K562 (cell line): ENCODE measurements around the gene ZNF189. TPM values are rescaled to one million over a fixed set of nuclear protein-coding genes. Genes with fewer than 3 reads are reported as not detected.

Source experiments
- ATAC-seq: fragments of 200-7000 bp; cut with Tn5 transposase; 3 replicates; pipeline ENCODE4 v1.9.1; 2020; ENCODE audit warnings: moderate library complexity
- BruUV-seq: library from RNA; stranded (reverse); fragments of 400-500 nt; replicated peaks from 2 replicates; lab custom pipeline; 2021; lab: Mats Ljungman, UMichigan
- CTCF ChIA-PET: fragments of 300-600 bp; formaldehyde crosslinking; extraction: SDS; loops from one replicate; lab custom pipeline; 2021; ENCODE audit warnings: low intra/inter-chr PET ratio; lab: Yijun Ruan, JAX
- POLR2A ChIA-PET: fragments of 300-600, 350-650 bp; sonication (Branson Sonifier 250); formaldehyde crosslinking; extraction: SDS; loops from one replicate; lab custom pipeline; 2021; ENCODE audit warnings: antibody characterized with exemption, inconsistent platforms; lab: Yijun Ruan, JAX
- DNase-seq, 4 experiments: peaks; one replicate each; pipeline versions ENCODE4 v3.0.0 to v3.0.0-alpha.2; 2011 to 2018; ENCODE audit warnings: low spot score in 3 of 4, mixed read lengths in 3 of 4; ENCODE audit errors: extremely low read depth in 1 of 4
- FAIRE-seq: peaks from 2 replicates; lab custom pipeline; 2011; peaks lifted over from hg19 to GRCh38; lab: Jason Lieb, UNC
- H2AFZ ChIP-seq: 2 replicates; pipeline ENCODE4 v1.6.0; 2011; ENCODE audit warnings: low read depth, low read length, control low read depth, inconsistent platforms
- H3K27ac ChIP-seq: fragments of 200-600 bp; 3 replicates; pipeline ENCODE4 v1.8.0; 2011; ENCODE audit warnings: low read depth, mild to moderate bottlenecking, control low read depth, inconsistent platforms, low read length, moderate library complexity, mixed read lengths; ENCODE audit errors: extremely low read depth
- H3K27me3 ChIP-seq, 2 experiments: fragments of 300-600 bp in 1 of 2; 2 replicates in 1 of 2; 3 replicates in 1 of 2; pipeline versions ENCODE4 v1.6.0 to v1.8.0; 2011; ENCODE audit warnings: inconsistent platforms in 2 of 2, low read length in 2 of 2, mild to moderate bottlenecking in 1 of 2, mixed read lengths in 1 of 2, moderate library complexity in 1 of 2; ENCODE audit not compliant: control insufficient read depth in 2 of 2, insufficient read depth in 2 of 2
- H3K36me3 ChIP-seq: fragments of 300-600 bp; 3 replicates; pipeline ENCODE4 v1.8.0; 2011; ENCODE audit warnings: mild to moderate bottlenecking, low read length, inconsistent platforms; ENCODE audit not compliant: control insufficient read depth, insufficient read depth
- H3K4me1 ChIP-seq, 2 experiments: fragments of 200-600 bp in 1 of 2; replicated peaks in 1 of 2; 2 replicates in 1 of 2; 3 replicates in 1 of 2; pipeline versions ENCODE4 v1.5.1 to v1.8.0; 2011; ENCODE audit warnings: inconsistent platforms in 2 of 2, low read length in 2 of 2, mild to moderate bottlenecking in 1 of 2, mixed read lengths in 1 of 2, moderate library complexity in 1 of 2; ENCODE audit not compliant: control insufficient read depth in 2 of 2, insufficient read depth in 2 of 2
- H3K4me2 ChIP-seq: 2 replicates; pipeline ENCODE4 v1.6.1; 2011; ENCODE audit warnings: low read length, control low read depth, inconsistent platforms, mixed read lengths; ENCODE audit not compliant: insufficient read depth
- H3K4me3 ChIP-seq: fragments of 200-600 bp; sonication (generic), shearing (Covaris generic); 2 replicates; pipeline ENCODE4 v1.5.1; 2016; ENCODE audit warnings: control low read depth, inconsistent platforms
- H3K79me2 ChIP-seq: fragments of 200-600 bp; 3 replicates; pipeline ENCODE4 v1.8.0; 2011; ENCODE audit warnings: low read length, inconsistent platforms; ENCODE audit not compliant: control insufficient read depth, insufficient read depth
- H3K9ac ChIP-seq, 2 experiments: 2 replicates each; pipeline versions ENCODE4 v1.6.0 to v1.6.1; 2011; ENCODE audit warnings: low read depth in 2 of 2, low read length in 2 of 2, control low read depth in 1 of 2, inconsistent platforms in 1 of 2, mild to moderate bottlenecking in 1 of 2, mixed read lengths in 1 of 2; ENCODE audit not compliant: insufficient read depth in 1 of 2
- H3K9me1 ChIP-seq: one replicate; pipeline ENCODE4 v1.6.0; 2011; ENCODE audit warnings: inconsistent platforms, mild to moderate bottlenecking, low read length, moderate library complexity; ENCODE audit not compliant: control insufficient read depth, insufficient read depth
- H3K9me3 ChIP-seq: replicated peaks from 2 replicates; pipeline ENCODE4 v1.5.1; 2011; ENCODE audit warnings: low read depth, low read length, inconsistent platforms; ENCODE audit not compliant: control insufficient read depth, insufficient read depth
- H4K20me1 ChIP-seq: replicated peaks from 2 replicates; pipeline ENCODE4 v1.6.1; 2011; ENCODE audit warnings: low read length, inconsistent platforms, mixed read lengths; ENCODE audit not compliant: control insufficient read depth, insufficient read depth
- ARNT ChIP-seq, 2 experiments: fragments of 450-650 bp; IDR thresholded peaks; 2 replicates each; pipeline ENCODE4 v1.6.1; 2016; ENCODE audit warnings: mild to moderate bottlenecking in 1 of 2
- CBX5 ChIP-seq: IDR thresholded peaks from 2 replicates; pipeline ENCODE4 v1.6.1; 2014; ENCODE audit warnings: low read depth, borderline replicate concordance
- CREB5 ChIP-seq: fragments of 250-450 bp; sonication (Bioruptor Pico); IDR thresholded peaks from 2 replicates; pipeline ENCODE4 v1.5.0; 2020; ENCODE audit warnings: mild to moderate bottlenecking
- DNMT1 ChIP-seq: fragments of 450-650 bp; IDR thresholded peaks from 2 replicates; pipeline ENCODE4 v1.6.1; 2016; ENCODE audit warnings: antibody characterized with exemption, mild to moderate bottlenecking
- HOMEZ ChIP-seq: fragments of 250-450 bp; sonication (Bioruptor Pico); IDR thresholded peaks from 2 replicates; pipeline ENCODE4 v1.4.0; 2020; ENCODE audit warnings: mild to moderate bottlenecking, moderate library complexity
- HOXB6 ChIP-seq: fragments of 250-450 bp; sonication (Bioruptor Pico); IDR thresholded peaks from 2 replicates; pipeline ENCODE4 v1.5.1; 2022; ENCODE audit warnings: mild to moderate bottlenecking, borderline replicate concordance
- KLF16 ChIP-seq: IDR thresholded peaks from 2 replicates; pipeline ENCODE4 v1.6.1; 2016; ENCODE audit warnings: antibody characterized with exemption
- NCOA4 ChIP-seq: fragments of 450-650 bp; IDR thresholded peaks from 2 replicates; pipeline ENCODE4 v1.6.1; 2018; ENCODE audit warnings: mild to moderate bottlenecking; ENCODE audit not compliant: partially characterized antibody
- NR2C2 ChIP-seq, 2 experiments: fragments of 200-800 bp in 1 of 2; sonication (Bioruptor generic) in 1 of 2; sonication (generic) in 1 of 2; formaldehyde crosslinking in 1 of 2; IDR thresholded peaks; 2 replicates each; pipeline versions ENCODE4 v1.6.1 to v1.8.0; 2016 to 2022; ENCODE audit warnings: mild to moderate bottlenecking in 1 of 2, missing compliant biosample characterization in 1 of 2, missing genetic modification characterization in 1 of 2, missing genetic modification reagents in 1 of 2
- POLR2AphosphoS2 ChIP-seq: IDR thresholded peaks from 2 replicates; pipeline ENCODE4 v1.6.1; 2012; ENCODE audit warnings: low read length, improper control_type of control experiment
- STAG1 ChIP-seq: sonication (generic); formaldehyde crosslinking; IDR thresholded peaks from 2 replicates; pipeline ENCODE4 v1.5.0; 2020; ENCODE audit warnings: missing genetic modification reagents, borderline replicate concordance
- TGIF2 ChIP-seq: sonication (generic); formaldehyde crosslinking; IDR thresholded peaks from 2 replicates; pipeline ENCODE4 v1.8.1; 2022; ENCODE audit warnings: mild to moderate bottlenecking, missing genetic modification reagents, moderate library complexity
- ZNF174 ChIP-seq: fragments of 250-450 bp; sonication (Bioruptor Pico); IDR thresholded peaks from 2 replicates; pipeline ENCODE4 v1.4.0; 2020; ENCODE audit warnings: mild to moderate bottlenecking
- ZNF717 ChIP-seq: fragments of 250-450 bp; sonication (Bioruptor Pico); IDR thresholded peaks from 2 replicates; pipeline ENCODE4 v1.5.0; 2021
- in situ Hi-C: fragments of 300-500 bp; cut with MboI; formaldehyde crosslinking; loops from 4 replicates; pipeline ENCODE4 v1.15.0; 2018; ENCODE audit warnings: inconsistent platforms, mixed read lengths
- intact Hi-C: fragments of 100-400 bp; cut with micrococcal nuclease; formaldehyde crosslinking; loops from 2 replicates; pipeline ENCODE4 v1.14.2; 2022
- polyA plus RNA-seq, 8 experiments: library from polyadenylated mRNA; depleted of rRNA in 4 of 8; stranded (reverse) in 5 of 8; unstranded in 3 of 8; fragments of >200 nt; fragmentation: Nextera tagmentation in 2 of 8; fragmentation: Illumina TruSeq in 1 of 8; extraction: Ambion mirVana in 2 of 8; extraction: Trizol in 1 of 8; gene quantifications; 2 replicates each; pipeline versions ENCODE4 v1.2.1 to v1.2.3, GENCODE V29; 2011 to 2014; ENCODE audit warnings: inconsistent platforms in 1 of 8, missing spikeins in 1 of 8
- total RNA-seq, 7 experiments: library from RNA; depleted of rRNA in 6 of 7; stranded (reverse); fragments of >200 nt in 6 of 7; fragmentation: Illumina TruSeq in 2 of 7; extraction: Trizol in 2 of 7; gene quantifications; 2 replicates each; pipeline versions ENCODE4 v1.2.1 to v1.2.3, GENCODE V29; 2011 to 2021; ENCODE audit warnings: low replicate concordance in 1 of 7
- TF ChIP-seq, protein P1 (sequence below): sonication (generic); formaldehyde crosslinking; IDR thresholded peaks from 2 replicates; pipeline ENCODE4 v1.8.0; 2022; ENCODE audit warnings: missing genetic modification reagents, mild to moderate bottlenecking, moderate library complexity, borderline replicate concordance

The ZNF189 gene
- total and polyA plus RNA-seq, 9 of the 15 experiments (the other 6 are each of a cell fraction or from before 2014, with no cell fraction given) = 2.4 to 15.3 (median 6.4) TPM

GRCh38 chr9:101376111-101376848, 22.4 kb upstream of the ZNF189 start (continued):
- TF ChIP-seq, protein P1, sequence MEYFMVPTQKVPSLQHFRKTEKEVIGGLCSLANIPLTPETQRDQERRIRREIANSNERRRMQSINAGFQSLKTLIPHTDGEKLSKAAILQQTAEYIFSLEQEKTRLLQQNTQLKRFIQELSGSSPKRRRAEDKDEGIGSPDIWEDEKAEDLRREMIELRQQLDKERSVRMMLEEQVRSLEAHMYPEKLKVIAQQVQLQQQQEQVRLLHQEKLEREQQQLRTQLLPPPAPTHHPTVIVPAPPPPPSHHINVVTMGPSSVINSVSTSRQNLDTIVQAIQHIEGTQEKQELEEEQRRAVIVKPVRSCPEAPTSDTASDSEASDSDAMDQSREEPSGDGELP = no peak
- TF ChIP-seq TGIF2 (CRISPR knock-in tag) (no peak), POLR2AphosphoS2 (no peak), ZNF717 (CRISPR knock-in tag) (no peak), DNMT1 (no peak), ARNT (IDR thresholded peaks at IDR 0.05) (no peak), CREB5 (CRISPR knock-in tag) (no peak), NCOA4 (no peak)
- TF ChIP-seq, all 486 proteins: peak for 0

- intact Hi-C loops = no loop called here
- FAIRE-seq (peak; percentile 26), ATAC-seq (no peak), DNase-seq (no peak)
- Histone ChIP-seq H2AFZ (no peak overlapping the region), H3K9me1 (no peaks in the 10 kb centered on the region), H4K20me1 (no peaks in the 10 kb centered on the region), H3K36me3 (no peaks in the 10 kb centered on the region), H3K9me3 (peaks cover 3% of the 10 kb centered on the region), H3K9ac (no peak overlapping the region), H3K27ac (no peak overlapping the region), H3K4me3 (no peak overlapping the region), H3K4me2 (no peak overlapping the region), H3K79me2 (no peaks in the 10 kb centered on the region), H3K4me1 (peaks cover 3% of the 10 kb centered on the region in 2 experiments; a peak in 1 of 5 replicates), H3K27me3 (no peaks in the 10 kb centered on the region)
- POLR2A ChIA-PET = interaction anchor here (0.6 to 2.2 kb wide), 3 partner anchors 9 to 44 kb away, joined by 3 to 8 read pairs (median 4); no protein-coding TSS in a partner anchor
- CTCF ChIA-PET = no interaction called here
- in situ Hi-C loops = no loop called here
- TF ChIP-seq ZNF174 (CRISPR knock-in tag) (no peak), STAG1 (CRISPR knock-in tag) (no peak), NR2C2 (CRISPR knock-in tag; IDR thresholded peaks at IDR 0.05) (no peak), NR2C2 (tag; IDR thresholded peaks at IDR 0.05) (no peak), CBX5 (no peak), HOXB6 (CRISPR knock-in tag) (no peak), KLF16 (no peak), HOMEZ (CRISPR knock-in tag) (no peak)
- no TSS peak for BruUV-seq
These were observed 18.4 kb upstream of the ZNF189 start for GRCh38 chr9:101380295-101380694.
